ENCODE data around the gene ASPM.

The ASPM gene

GRCh38 chr1:197146101-197147095 lies at the start of gene ASPM:
Gene ASPM, minus strand, starts transcription at chr1:197146669. Its CDS starts 232 bp downstream, at chr1:197146437.
- peak; percentile 86 to 91 (median 89) for DNase-seq (ENCODE audit: low read depth in 3 of 3)

GRCh38 chr1:197195100-197195499 lies 48.6 kb upstream of the ASPM start:
- DNase-seq (ENCODE audit: low read depth in 3 of 3), result no peak

- no peak for DNase-seq (ENCODE audit: low read depth in 3 of 3)
These were observed 37.7 kb upstream of the ASPM start for GRCh38 chr1:197184190-197184589.

GRCh38 chr1:197183195-197183748 lies 36.8 kb upstream of the ASPM start:
- DNase-seq (ENCODE audit: low read depth in 3 of 3), result no peak

GRCh38 chr1:197182716-197183115 lies 36.2 kb upstream of the ASPM start:
- DNase-seq (ENCODE audit: low read depth in 3 of 3), result no peak

GRCh38 chr1:197181982-197182381 lies 35.5 kb upstream of the ASPM start:
- DNase-seq (ENCODE audit: low read depth in 3 of 3), result no peak

- DNase-seq (ENCODE audit: low read depth in 3 of 3), result no peak
These were observed 33.9 kb upstream of the ASPM start for GRCh38 chr1:197180252-197180878.

- no peak for DNase-seq (ENCODE audit: low read depth in 3 of 3)
These were observed 32.5 kb upstream of the ASPM start for GRCh38 chr1:197178998-197179397.

GRCh38 chr1:197174818-197175217 lies 28.3 kb upstream of the ASPM start:
- no peak for DNase-seq (ENCODE audit: low read depth in 3 of 3)

GRCh38 chr1:197173571-197174507 lies 27.4 kb upstream of the ASPM start:
- no peak for DNase-seq (ENCODE audit: low read depth in 3 of 3)

GRCh38 chr1:197171531-197171930 lies 25.1 kb upstream of the ASPM start:
- no peak for DNase-seq (ENCODE audit: low read depth in 3 of 3)

GRCh38 chr1:197170538-197170937 lies 24.1 kb upstream of the ASPM start:
- no peak for DNase-seq (ENCODE audit: low read depth in 3 of 3)

- DNase-seq (ENCODE audit: low read depth in 3 of 3), result no peak
These were observed 13.0 kb upstream of the ASPM start for GRCh38 chr1:197159461-197159860.

- DNase-seq (ENCODE audit: low read depth in 3 of 3), result no peak
These were observed 10.2 kb upstream of the ASPM start for GRCh38 chr1:197156692-197157091.

- no peak for DNase-seq (ENCODE audit: low read depth in 3 of 3)
These were observed 6.2 kb upstream of the ASPM start for GRCh38 chr1:197152662-197153061.

GRCh38 chr1:197151185-197151584 lies 4.7 kb upstream of the ASPM start:
- DNase-seq (ENCODE audit: low read depth in 3 of 3), result no peak

- no peak for DNase-seq (ENCODE audit: low read depth in 3 of 3)
These were observed 4.0 kb upstream of the ASPM start for GRCh38 chr1:197150336-197151005.

- DNase-seq (ENCODE audit: low read depth in 3 of 3), result no peak
These were observed 2.9 kb upstream of the ASPM start for GRCh38 chr1:197149340-197149739.

GRCh38 chr1:197145446-197146024 lies 934 bp downstream of the ASPM start:
- no peak for DNase-seq (ENCODE audit: low read depth in 3 of 3)

- DNase-seq (ENCODE audit: low read depth in 3 of 3), result peak in 1 of 3 experiments; percentile 8
These were observed 1.7 kb downstream of the ASPM start for GRCh38 chr1:197144570-197145325.
